ENCODE measurements around the gene STX1B. TPM values are rescaled to one million over a fixed set of nuclear protein-coding genes. Genes with fewer than 3 reads are reported as not detected.

STX1B gene
- total and polyA plus RNA-seq, 2 of the 8 experiments (the other 6 are each of a cell fraction or from before 2014, with no cell fraction given): 8.9 to 20.2 TPM

DNA sequence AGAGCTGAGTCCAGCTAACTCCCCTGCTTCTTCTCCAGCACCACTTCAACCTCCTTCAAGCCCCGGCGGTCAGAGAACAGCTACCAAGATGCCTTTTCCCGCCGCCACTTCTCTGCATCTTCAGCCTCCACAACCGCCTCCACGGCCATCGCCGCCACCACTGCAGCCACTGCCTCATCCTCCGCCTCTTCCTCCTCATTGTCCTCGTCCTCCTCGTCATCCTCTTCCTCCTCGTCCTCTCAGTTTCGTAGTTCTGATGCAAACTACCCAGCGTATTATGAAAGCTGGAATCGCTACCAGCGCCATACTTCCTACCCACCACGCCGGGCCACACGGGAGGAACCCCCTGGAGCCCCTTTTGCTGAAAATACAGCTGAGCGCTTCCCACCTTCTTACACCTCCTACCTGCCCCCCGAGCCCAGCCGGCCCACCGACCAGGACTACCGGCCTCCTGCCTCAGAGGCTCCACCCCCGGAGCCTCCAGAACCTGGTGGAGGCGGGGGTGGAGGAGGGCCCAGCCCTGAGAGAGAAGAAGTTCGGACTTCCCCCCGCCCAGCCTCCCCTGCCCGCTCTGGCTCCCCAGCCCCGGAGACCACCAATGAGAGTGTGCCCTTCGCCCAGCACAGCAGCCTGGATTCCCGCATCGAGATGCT is 45.7 kb downstream of the STX1B start:
- no peaks in the 10 kb centered on the region for H3K27me3 ChIP-seq (replicated peaks in 1 of 4; ENCODE audit: control insufficient read depth in 3 of 4, extremely low read depth in 1 of 4, insufficient read depth in 3 of 4, low read length in 3 of 4)
- no peak overlapping the region for H3K4me2 ChIP-seq (ENCODE audit: insufficient read depth in 1 of 2, low read depth in 2 of 2, low read length in 2 of 2)
- no peak overlapping the region for H3K14ac ChIP-seq (ENCODE audit: insufficient read length)
- no peak overlapping the region for H3K56ac ChIP-seq (replicated peaks; ENCODE audit: insufficient read length, low read depth, low read length)
- H3K79me2 ChIP-seq (ENCODE audit: control insufficient read depth in 1 of 2, insufficient read depth in 2 of 2, low read length in 2 of 2): peaks cover 0 to 3% of the 10 kb centered on the region in 2 experiments; a peak in 1 of 4 replicates
- H2BK120ac ChIP-seq (replicated peaks; ENCODE audit: low read depth, low read length): no peak overlapping the region
- H3K79me1 ChIP-seq (ENCODE audit: low read depth, low read length): peaks cover 6% of the 10 kb centered on the region
- no peak overlapping the region for H2BK12ac ChIP-seq (ENCODE audit: low read depth, low read length)
- H3K4me3 ChIP-seq (ENCODE audit: extremely low read depth in 1 of 4, insufficient read depth in 2 of 4, low read depth in 3 of 4, low read length in 4 of 4): no peak overlapping the region
- H3K9ac ChIP-seq (replicated peaks in 1 of 4; ENCODE audit: extremely low read depth in 1 of 4, low read depth in 3 of 4, low read length in 3 of 4): no peak overlapping the region
- peaks cover 2 to 19% of the 10 kb centered on the region in 2 experiments for H4K20me1 ChIP-seq (replicated peaks in 1 of 2; ENCODE audit: control insufficient read depth in 1 of 2, insufficient read depth in 2 of 2, low read length in 2 of 2)
- H4K5ac ChIP-seq (ENCODE audit: insufficient read length, low read depth, low read length): no peak overlapping the region
- H3K9me3 ChIP-seq (ENCODE audit: insufficient read depth in 2 of 2, low read depth in 1 of 2, low read length in 1 of 2): no peaks in the 10 kb centered on the region; a peak in 1 of 4 replicates
- H2BK15ac ChIP-seq (ENCODE audit: low read length): no peak overlapping the region
- no peak overlapping the region for H4K91ac ChIP-seq (replicated peaks; ENCODE audit: insufficient read length, low read length)
- H2BK5ac ChIP-seq (ENCODE audit: low read depth, low read length): no peak overlapping the region
- no peaks in the 10 kb centered on the region for H3K23me2 ChIP-seq (ENCODE audit: low read depth, low read length)
- no peak for FAIRE-seq
- POLR2A ChIA-PET (ENCODE audit: partially characterized antibody): interaction anchor here (0.6 to 6.4 kb wide), 11 partner anchors 8 to 157 kb away, joined by 3 to 45 read pairs (median 5); partner anchors contain the start of genes HSD3B7 and KAT8
- H2AFZ ChIP-seq (ENCODE audit: low read length): no peak overlapping the region
- no peak for DNase-seq (ENCODE audit: low read depth in 1 of 2, low spot score in 2 of 2)
- no peak overlapping the region for H3K23ac ChIP-seq (ENCODE audit: insufficient read length)
- H2BK20ac ChIP-seq (ENCODE audit: low read length): no peak overlapping the region
- no peak overlapping the region for H3K4ac ChIP-seq (replicated peaks; ENCODE audit: insufficient read length, low read depth, low read length)
- H4K8ac ChIP-seq (ENCODE audit: extremely low read depth, insufficient read depth, low read length): no peak overlapping the region
- no peak overlapping the region for H3K18ac ChIP-seq (ENCODE audit: extremely low read depth, low read length)
- H2AK5ac ChIP-seq (ENCODE audit: low read depth, low read length): no peak overlapping the region
- 90% methylated on average over 27 of the region's 33 CpGs; no CpG with 5 or more reads in 1 of the 2 experiments for WGBS, 2 experiments (ENCODE audit: extremely low coverage in 1 of 2, insufficient coverage in 1 of 2, insufficient read length in 1 of 2, insufficient replicate concordance in 2 of 2, low coverage in 1 of 2, low lambda C conversion rate in 2 of 2, missing lambda C conversion rate in 1 of 2)
- no peak overlapping the region for H3K27ac ChIP-seq (ENCODE audit: low read depth, low read length)
- H3K4me1 ChIP-seq (replicated peaks in 1 of 4; ENCODE audit: control insufficient read depth in 3 of 4, insufficient read depth in 4 of 4, low read length in 3 of 4): no peaks in the 10 kb centered on the region
- peaks cover 57 to 91% (median 65%) of the 10 kb centered on the region in 4 experiments for H3K36me3 ChIP-seq (ENCODE audit: control insufficient read depth in 2 of 4, insufficient read depth in 4 of 4, low read length in 3 of 4)
- CTCF ChIA-PET (ENCODE audit: partially characterized antibody): interaction anchor here (0.9 to 3.8 kb wide), 6 partner anchors 11 to 550 kb away, joined by 3 to 26 read pairs (median 5); no protein-coding TSS in a partner anchor
- no peak for TF ChIP-seq KDM1A (IDR thresholded peaks at IDR 0.05; ENCODE audit: borderline replicate concordance, low read length)
- TF ChIP-seq, protein P1, sequence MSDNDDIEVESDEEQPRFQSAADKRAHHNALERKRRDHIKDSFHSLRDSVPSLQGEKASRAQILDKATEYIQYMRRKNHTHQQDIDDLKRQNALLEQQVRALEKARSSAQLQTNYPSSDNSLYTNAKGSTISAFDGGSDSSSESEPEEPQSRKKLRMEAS (IDR thresholded peaks at IDR 0.05): no peak
- TF ChIP-seq RFX5 (IDR thresholded peaks at IDR 0.05; ENCODE audit: borderline replicate concordance, low read depth, low read length): no peak
- TF ChIP-seq TBP (IDR thresholded peaks at IDR 0.05; ENCODE audit: low read depth, low read length): no peak
- no peak for TF ChIP-seq KDM4A (IDR thresholded peaks at IDR 0.05; ENCODE audit: low read depth, low read length, severe bottlenecking)
- no peak for TF ChIP-seq TAF7 (optimal IDR thresholded peaks at IDR 0.05; ENCODE audit: borderline replicate concordance, low read depth, low read length)
- no peak for TF ChIP-seq SUZ12 (IDR thresholded peaks at IDR 0.05; ENCODE audit: low read length)
- TF ChIP-seq RXRA (IDR thresholded peaks at IDR 0.05; ENCODE audit: insufficient read depth, low read depth, low read length): no peak
- TF ChIP-seq CHD2 (IDR thresholded peaks at IDR 0.05; ENCODE audit: low read length): no peak
- no peak for TF ChIP-seq TEAD4 (IDR thresholded peaks at IDR 0.05; ENCODE audit: low read depth, low read length)
- no peak for TF ChIP-seq FOSL1 (IDR thresholded peaks at IDR 0.05; ENCODE audit: insufficient read depth, low read depth, low read length)
- TF ChIP-seq TCF12 (IDR thresholded peaks at IDR 0.05; ENCODE audit: low read depth, low read length): no peak
